ENCODE results near the gene ACTG1.

The ACTG1 gene

GRCh38 chr17:81520021-81520901, 7.7 kb upstream of the ACTG1 start:
- Mint-ChIP-seq H3K27ac (peak overlapping the region; percentile 23 to 71 (median 62)), H3K36me3 (ENCODE audit: low read depth) (no peaks in the 10 kb centered on the region), H3K4me1 (peaks cover 43% of the 10 kb centered on the region), H3K4me3 (peak overlapping the region; percentile 18 to 76 (median 73)), H3K27me3 (ENCODE audit: low read depth) (peaks cover 28% of the 10 kb centered on the region), H3K9me3 (no peaks in the 10 kb centered on the region)
- no peak for TF ChIP-seq CTCF (IDR thresholded peaks at IDR 0.05; ENCODE audit: unreplicated experiment in 3 of 3)

GRCh38 chr17:81519284-81520020, 6.9 kb upstream of the ACTG1 start:
- H3K36me3 Mint-ChIP-seq (ENCODE audit: low read depth) = no peaks in the 10 kb centered on the region
- H3K27ac Mint-ChIP-seq = no peak overlapping the region
- H3K27me3 Mint-ChIP-seq (ENCODE audit: low read depth) = peaks cover 28% of the 10 kb centered on the region
- no peaks in the 10 kb centered on the region for H3K9me3 Mint-ChIP-seq
- peaks cover 45% of the 10 kb centered on the region for H3K4me1 Mint-ChIP-seq
- peak; percentile 53 to 58 (median 57) for TF ChIP-seq CTCF (IDR thresholded peaks at IDR 0.05; ENCODE audit: unreplicated experiment in 3 of 3)
- H3K4me3 Mint-ChIP-seq = peak overlapping the region in 1 of 3 experiments; percentile 13

GRCh38 chr17:81518785-81519283, 6.2 kb upstream of the ACTG1 start:
- Mint-ChIP-seq H3K4me1 (peaks cover 45% of the 10 kb centered on the region), H3K27me3 (ENCODE audit: low read depth) (peaks cover 28% of the 10 kb centered on the region), H3K9me3 (no peaks in the 10 kb centered on the region)

GRCh38 chr17:81518113-81518784, 5.7 kb upstream of the ACTG1 start:
- Mint-ChIP-seq H3K27me3 (ENCODE audit: low read depth) (peaks cover 26% of the 10 kb centered on the region), H3K27ac (peak overlapping the region; percentile 51 to 79 (median 71)), H3K9me3 (no peaks in the 10 kb centered on the region), H3K4me3 (peak overlapping the region; percentile 76 to 82 (median 80)), H3K4me1 (peaks cover 42% of the 10 kb centered on the region), H3K36me3 (ENCODE audit: low read depth) (no peaks in the 10 kb centered on the region)
- no peak for TF ChIP-seq CTCF (IDR thresholded peaks at IDR 0.05; ENCODE audit: unreplicated experiment in 3 of 3)

More at GRCh38 chr17:81518785-81519283, 6.2 kb upstream of the ACTG1 start:
- TF ChIP-seq CTCF (IDR thresholded peaks at IDR 0.05; ENCODE audit: unreplicated experiment in 3 of 3) = no peak
- peak overlapping the region in 1 of 3 experiments; percentile 71 for H3K27ac Mint-ChIP-seq
- peak overlapping the region; percentile 76 to 82 (median 80) for H3K4me3 Mint-ChIP-seq
- H3K36me3 Mint-ChIP-seq (ENCODE audit: low read depth) = no peaks in the 10 kb centered on the region

GRCh38 chr17:81517339-81518112, 4.9 kb upstream of the ACTG1 start:
- Mint-ChIP-seq H3K27me3 (ENCODE audit: low read depth) (peaks cover 24% of the 10 kb centered on the region), H3K27ac (peak overlapping the region; percentile 51 to 79 (median 71)), H3K4me1 (peaks cover 35% of the 10 kb centered on the region), H3K4me3 (peak overlapping the region; percentile 76 to 82 (median 80)), H3K36me3 (ENCODE audit: low read depth) (no peaks in the 10 kb centered on the region), H3K9me3 (no peaks in the 10 kb centered on the region)
- no peak for TF ChIP-seq CTCF (IDR thresholded peaks at IDR 0.05; ENCODE audit: unreplicated experiment in 3 of 3)
